GM12891 (cell line): ENCODE data around the gene HPCAL4.

Source experiments
- DNase-seq: peaks from one replicate; pipeline ENCODE4 v3.0.0; 2011; ENCODE audit warnings: low spot score; ENCODE audit not compliant: insufficient read length
- FAIRE-seq: peaks from 2 replicates; lab custom pipeline; 2011; peaks lifted over from hg19 to GRCh38; lab: Jason Lieb, UNC
- PAX5 ChIP-seq: IDR thresholded peaks from 2 replicates; pipeline ENCODE4 v1.6.1; 2011; ENCODE audit warnings: low read length, moderate library complexity, mild to moderate bottlenecking; ENCODE audit not compliant: insufficient read depth, severe bottlenecking
- POLR2A ChIP-seq: IDR thresholded peaks from 2 replicates; pipeline ENCODE4 v1.6.1; 2011; ENCODE audit warnings: low read depth, low read length, control low read depth
- POLR2AphosphoS5 ChIP-seq: IDR thresholded peaks from 2 replicates; pipeline ENCODE4 v1.6.1; 2011; ENCODE audit warnings: low read depth, low read length, control low read depth
- POU2F2 ChIP-seq: IDR thresholded peaks from 2 replicates; pipeline ENCODE4 v1.6.1; 2011; ENCODE audit warnings: low read depth, mild to moderate bottlenecking, control low read depth, low read length, moderate library complexity
- SPI1 ChIP-seq: IDR thresholded peaks from 2 replicates; pipeline ENCODE4 v1.6.1; 2011; ENCODE audit warnings: low read depth, low read length, control low read depth
- TAF1 ChIP-seq: IDR thresholded peaks from 2 replicates; pipeline ENCODE4 v1.6.1; 2011; ENCODE audit warnings: low read depth, low read length, control low read depth

HPCAL4 gene

DNA sequence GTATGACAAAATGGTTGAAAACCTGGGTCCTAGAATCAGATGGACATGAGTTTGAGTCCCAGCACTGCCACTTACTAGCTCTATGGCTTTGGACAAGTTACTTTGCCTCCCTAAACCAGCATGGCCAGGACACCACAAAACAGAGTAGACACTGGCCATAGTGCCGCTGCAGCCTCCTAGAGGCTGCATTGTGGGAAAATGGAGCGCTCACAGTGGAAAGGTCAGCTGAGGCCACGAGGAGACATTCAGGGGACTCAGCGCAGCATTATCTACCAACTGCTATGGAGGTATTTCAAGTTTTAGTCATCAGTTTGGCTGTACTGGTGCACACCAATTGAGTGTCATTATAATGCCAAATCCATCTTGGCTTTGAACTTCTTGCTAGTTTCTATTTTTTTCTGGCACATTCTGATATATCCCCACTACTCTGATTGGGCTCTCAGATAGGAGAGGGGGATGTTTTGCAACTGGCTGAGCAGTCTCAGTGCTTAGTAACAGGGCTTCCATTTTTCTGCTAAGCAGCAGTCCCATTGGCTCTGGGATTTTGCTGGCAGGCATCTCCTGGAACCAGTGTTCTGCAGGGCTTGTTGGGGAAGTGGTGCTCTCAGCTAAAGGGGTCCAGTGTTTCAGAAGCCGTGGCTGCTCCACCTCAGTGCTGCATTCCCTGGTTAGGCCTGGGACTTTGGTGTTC lies 35.5 kb downstream of the HPCAL4 start:
- DNase-seq, result no peak
- no peak for TF ChIP-seq SPI1
- no peak for TF ChIP-seq POU2F2
- TF ChIP-seq POLR2A, result no peak
- TF ChIP-seq TAF1, result no peak
- TF ChIP-seq POLR2AphosphoS5, result no peak
- TF ChIP-seq PAX5, result no peak
- FAIRE-seq, result no peak

DNA sequence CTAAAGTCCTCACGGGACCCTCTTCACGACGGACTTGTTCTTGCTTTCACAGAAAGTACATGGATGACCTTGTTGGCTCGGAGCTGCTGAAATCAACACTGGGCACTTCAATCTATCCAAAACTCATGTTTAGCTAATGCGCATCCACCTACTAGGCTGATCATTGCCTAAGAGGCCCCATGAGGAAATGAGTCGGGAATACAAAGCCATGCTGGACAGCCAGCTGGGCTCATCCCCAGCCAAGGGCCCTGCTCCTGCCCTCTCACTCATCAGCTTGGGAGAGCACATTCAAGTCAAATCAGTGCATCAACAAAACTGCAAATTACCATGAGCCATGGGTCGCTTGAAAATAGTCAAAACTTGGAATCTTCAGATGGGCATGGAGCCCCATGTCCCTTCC lies 36.9 kb downstream of the HPCAL4 start:
- FAIRE-seq (no peak), DNase-seq (no peak)
- no peak for TF ChIP-seq SPI1
- no peak for TF ChIP-seq PAX5
- TF ChIP-seq TAF1, result no peak
- TF ChIP-seq POLR2A, result no peak
- no peak for TF ChIP-seq POU2F2
- no peak for TF ChIP-seq POLR2AphosphoS5

- peak; percentile 96 for FAIRE-seq
- DNase-seq, result no peak
- TF ChIP-seq TAF1 (no peak), POLR2AphosphoS5 (no peak), PAX5 (no peak), POLR2A (no peak), SPI1 (no peak), POU2F2 (no peak)
These were observed 37.6 kb downstream of the HPCAL4 start for GRCh38 chr1:39653546-39654031.

DNA sequence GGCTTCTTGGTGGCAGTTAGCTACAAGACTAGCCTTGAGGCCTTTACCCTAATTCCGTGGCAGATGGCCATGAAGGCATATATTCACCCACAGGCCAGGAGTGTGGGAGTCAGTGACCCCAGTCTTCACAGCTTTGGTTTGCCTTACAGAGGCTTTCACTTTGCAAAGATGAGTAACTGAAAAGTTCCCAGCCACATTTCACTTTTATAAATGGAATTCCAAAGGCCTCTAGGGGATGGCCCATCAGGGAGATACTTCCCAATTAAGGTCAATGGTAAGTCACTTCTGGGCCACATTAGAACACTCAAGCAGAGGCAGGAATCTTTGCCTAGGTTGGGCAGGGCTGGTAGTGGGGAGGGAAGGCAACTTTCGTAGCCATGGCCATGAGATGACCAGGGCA lies 38.7 kb downstream of the HPCAL4 start:
- no peak for DNase-seq
- FAIRE-seq, result no peak
- TF ChIP-seq POLR2A, result no peak
- TF ChIP-seq POU2F2, result no peak
- no peak for TF ChIP-seq TAF1
- no peak for TF ChIP-seq PAX5
- no peak for TF ChIP-seq SPI1
- no peak for TF ChIP-seq POLR2AphosphoS5

GRCh38 chr1:39652105-39652504 lies 39.1 kb downstream of the HPCAL4 start:
- FAIRE-seq (no peak), DNase-seq (no peak)
- no peak for TF ChIP-seq POLR2AphosphoS5
- no peak for TF ChIP-seq PAX5
- TF ChIP-seq POLR2A, result no peak
- no peak for TF ChIP-seq POU2F2

DNA sequence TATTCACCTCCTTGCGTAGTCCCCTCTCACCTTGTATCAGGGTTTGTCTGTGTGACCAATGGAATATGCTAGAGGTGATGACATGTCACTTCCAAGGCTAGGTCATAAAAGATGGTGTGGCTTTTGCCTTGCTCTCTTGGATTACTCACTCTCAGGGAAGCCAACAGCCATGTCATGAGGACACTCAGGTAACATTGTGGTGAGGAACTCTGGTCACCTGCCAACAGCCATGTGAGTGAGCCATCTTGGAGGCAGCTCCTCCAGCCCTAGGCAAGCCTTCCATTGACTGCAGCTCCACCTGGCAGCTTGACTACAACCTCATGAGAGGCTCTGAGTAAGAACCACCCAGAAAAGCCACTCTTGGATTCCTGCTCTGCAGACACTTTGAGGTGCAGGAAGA lies 40.8 kb downstream of the HPCAL4 start:
- TF ChIP-seq TAF1, result no peak
- TF ChIP-seq POU2F2, result no peak
- TF ChIP-seq POLR2A, result no peak
- no peak for TF ChIP-seq SPI1
- TF ChIP-seq POLR2AphosphoS5, result no peak
- no peak for TF ChIP-seq PAX5
- FAIRE-seq (no peak), DNase-seq (no peak)

DNA sequence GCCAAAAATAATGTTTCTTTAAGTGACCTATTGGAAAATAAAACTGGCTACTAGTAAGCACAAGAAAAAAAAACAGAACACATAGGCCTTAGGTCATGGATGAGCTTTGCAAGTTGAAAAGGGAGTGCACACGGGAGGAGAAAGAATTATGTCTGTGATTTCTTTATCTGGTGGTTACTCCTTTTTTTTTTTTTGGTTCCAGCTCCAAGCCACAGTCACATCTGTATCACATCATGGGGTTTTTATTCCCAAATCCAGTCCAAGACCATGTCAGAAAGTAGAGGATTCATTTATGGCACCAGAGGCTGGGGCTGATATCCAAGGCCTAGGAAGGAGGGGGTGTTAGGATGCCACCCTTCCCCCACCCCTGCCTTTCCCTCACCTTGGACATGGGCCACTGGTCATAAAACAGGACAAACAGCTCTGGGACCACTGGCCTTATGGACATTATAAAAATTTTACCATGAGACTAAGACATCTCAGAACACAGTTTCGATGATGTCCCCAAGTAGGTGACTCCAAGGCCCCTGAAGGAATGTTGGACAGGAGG lies 41.5 kb downstream of the HPCAL4 start:
- no peak for FAIRE-seq

GRCh38 chr1:39648496-39648895 lies 42.7 kb downstream of the HPCAL4 start:
- DNase-seq, result no peak

More for the DNA sequence above, 41.5 kb downstream of the HPCAL4 start:
- DNase-seq, result no peak
- TF ChIP-seq SPI1, result no peak
- no peak for TF ChIP-seq TAF1
- no peak for TF ChIP-seq POU2F2
- TF ChIP-seq POLR2A, result no peak
- no peak for TF ChIP-seq PAX5
- TF ChIP-seq POLR2AphosphoS5, result no peak

DNA sequence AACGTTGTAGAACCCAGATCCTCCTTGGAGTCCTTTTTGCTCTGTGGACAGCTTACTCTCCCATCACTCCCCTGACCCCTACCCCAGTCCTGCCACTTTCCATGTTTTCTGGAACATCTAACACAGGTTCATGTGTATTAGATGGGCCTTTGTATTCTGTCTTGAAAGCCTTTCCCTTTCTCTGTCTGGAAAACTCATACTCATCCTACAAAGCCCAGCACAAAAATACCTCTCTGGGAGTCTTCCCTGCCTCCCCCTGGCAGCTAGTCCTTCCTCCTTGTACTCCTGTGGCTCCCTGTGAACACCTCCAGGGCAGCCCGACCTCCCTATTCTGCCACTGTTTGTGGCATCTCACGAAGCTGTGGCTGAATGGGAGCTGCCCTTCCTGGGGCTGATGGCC lies 44.0 kb downstream of the HPCAL4 start:
- no peak for TF ChIP-seq PAX5
- TF ChIP-seq POLR2AphosphoS5, result no peak
- TF ChIP-seq SPI1, result no peak
- no peak for TF ChIP-seq POU2F2
- TF ChIP-seq TAF1, result no peak
- TF ChIP-seq POLR2A, result no peak
- DNase-seq (no peak), FAIRE-seq (no peak)

More at GRCh38 chr1:39648496-39648895, 42.7 kb downstream of the HPCAL4 start:
- FAIRE-seq, result no peak
- TF ChIP-seq POLR2A (no peak), PAX5 (no peak), SPI1 (no peak), POU2F2 (no peak), POLR2AphosphoS5 (no peak), TAF1 (no peak)
